Measurements from ENCODE around the gene SEMA3B.

The SEMA3B gene

DNA sequence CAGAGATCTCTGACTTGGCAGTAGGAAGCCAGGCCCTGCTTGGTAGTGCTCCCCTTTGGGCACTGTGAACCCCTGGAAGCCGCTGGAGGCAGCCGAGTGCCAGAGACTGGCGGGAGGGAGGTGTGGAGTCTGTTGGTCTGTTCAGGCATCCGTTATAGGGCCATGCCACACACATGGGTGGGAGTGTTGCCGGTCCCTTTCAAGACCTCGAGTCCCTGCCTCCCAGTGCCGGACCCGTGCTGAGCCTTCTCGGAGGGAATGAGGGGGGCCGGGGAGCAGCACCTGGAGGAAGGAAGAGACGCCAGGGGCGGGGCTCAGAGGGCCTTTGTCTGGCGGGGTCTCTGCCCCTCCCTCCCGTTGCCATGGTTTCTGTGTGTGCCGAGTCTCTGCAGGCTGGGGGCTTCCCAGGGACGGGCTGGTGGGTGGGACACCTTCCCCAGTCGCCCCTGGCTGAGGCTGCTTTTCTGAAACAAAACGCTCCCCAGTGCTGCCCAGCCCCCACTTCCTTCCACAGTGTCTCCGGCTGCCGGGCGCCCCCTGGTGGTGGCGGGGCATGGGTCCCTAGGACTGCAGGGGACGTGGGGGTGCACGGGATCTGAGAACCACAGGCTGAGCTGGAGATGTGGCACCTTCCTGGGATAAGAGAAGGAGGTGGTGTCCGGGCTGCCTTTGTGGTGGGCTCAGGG is 23.0 kb upstream of the SEMA3B start:
- TF ChIP-seq GATA3 (IDR thresholded peaks at IDR 0.05; ENCODE audit: low read depth, low read length) (no peak), GATA2 (IDR thresholded peaks at IDR 0.05; ENCODE audit: low read depth, low read length) (no peak)

DNA sequence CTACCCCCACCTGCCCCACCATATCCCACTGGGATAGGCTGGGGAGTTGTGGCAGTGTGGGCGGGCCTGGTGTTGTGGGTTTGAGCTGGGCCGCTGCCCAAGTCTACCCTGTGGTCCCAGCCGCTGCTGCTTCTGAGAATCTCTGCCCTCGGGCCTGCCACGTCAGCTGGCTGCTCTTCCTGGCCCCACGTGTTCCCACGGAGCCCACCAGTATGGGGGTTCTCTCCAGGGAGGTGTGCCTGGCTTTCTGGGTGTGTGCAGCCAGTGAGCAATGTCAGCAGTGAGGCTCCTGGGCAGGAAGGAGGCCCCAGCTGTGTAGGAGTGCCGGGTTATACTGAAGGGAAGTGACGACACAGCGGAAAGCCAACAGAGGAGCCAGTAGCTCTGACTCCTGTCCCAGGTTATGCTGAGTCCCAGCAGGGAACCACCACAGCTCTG is 22.4 kb upstream of the SEMA3B start:
- TF ChIP-seq GATA3 (IDR thresholded peaks at IDR 0.05; ENCODE audit: low read depth, low read length) (no peak), GATA2 (IDR thresholded peaks at IDR 0.05; ENCODE audit: low read depth, low read length) (no peak)

DNA sequence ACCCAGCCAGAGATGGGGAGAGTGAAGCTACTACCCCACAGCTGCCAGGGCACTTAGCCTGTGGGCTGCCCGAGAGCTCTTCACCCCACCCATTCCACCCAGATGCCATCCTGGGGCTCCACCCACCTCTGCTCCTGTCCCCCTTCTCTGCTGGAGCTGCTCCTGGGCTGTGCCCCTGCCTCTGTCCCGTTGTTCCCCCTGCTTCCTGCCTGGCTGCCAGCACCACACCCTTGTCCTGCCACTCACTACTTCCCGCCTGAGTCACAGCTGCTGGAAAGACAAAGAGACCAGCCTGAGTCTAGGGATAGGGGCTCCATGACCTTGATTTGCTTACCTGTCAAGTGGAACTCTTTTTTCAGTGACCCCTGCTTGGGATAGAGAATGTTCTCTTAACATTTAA is 20.6 kb upstream of the SEMA3B start:
- no peak for TF ChIP-seq GATA2 (IDR thresholded peaks at IDR 0.05; ENCODE audit: low read depth, low read length)
- TF ChIP-seq GATA3 (IDR thresholded peaks at IDR 0.05; ENCODE audit: low read depth, low read length), result no peak

DNA sequence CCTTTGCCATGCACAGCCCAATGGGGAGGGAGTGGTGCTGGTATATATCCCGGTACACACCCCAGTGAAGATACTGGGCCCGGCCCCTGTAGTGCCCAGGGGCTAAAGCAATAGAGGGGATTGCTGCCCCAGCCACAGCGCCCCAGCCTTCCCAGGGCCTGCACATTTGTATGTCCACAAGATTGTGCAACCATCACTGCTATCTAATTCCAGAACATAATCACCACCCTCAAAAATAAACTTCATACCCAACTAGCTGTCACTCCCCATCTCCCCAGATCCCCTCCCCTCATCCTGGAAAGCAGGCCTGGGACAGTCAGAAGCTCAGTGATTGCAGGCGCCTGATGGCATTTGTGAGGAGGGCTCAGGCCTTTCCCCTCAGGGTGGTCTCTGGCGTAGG is 19.5 kb upstream of the SEMA3B start:
- no peak for TF ChIP-seq GATA2 (IDR thresholded peaks at IDR 0.05; ENCODE audit: low read depth, low read length)
- no peak for TF ChIP-seq GATA3 (IDR thresholded peaks at IDR 0.05; ENCODE audit: low read depth, low read length)

DNA sequence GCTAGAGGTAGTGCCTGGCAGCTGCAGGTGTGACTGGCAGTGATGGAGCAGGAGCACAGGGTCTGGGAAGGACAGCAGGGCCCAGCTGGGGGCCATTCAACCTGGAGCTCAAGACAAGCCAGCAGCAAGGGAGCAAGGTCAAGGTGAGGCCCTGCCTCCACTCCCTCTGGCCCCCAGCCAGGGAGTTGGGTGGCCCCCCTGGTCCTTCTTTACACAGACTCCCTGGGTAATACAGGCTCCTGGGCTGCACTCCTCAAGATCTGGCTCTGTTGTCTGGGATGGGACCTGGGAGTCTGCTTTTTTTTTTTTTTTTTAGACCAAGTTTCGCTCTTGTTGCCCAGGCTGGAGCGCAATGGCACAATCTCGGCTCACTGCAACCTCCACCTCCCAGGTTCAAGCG is 18.4 kb upstream of the SEMA3B start:
- TF ChIP-seq GATA3 (IDR thresholded peaks at IDR 0.05; ENCODE audit: low read depth, low read length) (no peak), GATA2 (IDR thresholded peaks at IDR 0.05; ENCODE audit: low read depth, low read length) (no peak)

DNA sequence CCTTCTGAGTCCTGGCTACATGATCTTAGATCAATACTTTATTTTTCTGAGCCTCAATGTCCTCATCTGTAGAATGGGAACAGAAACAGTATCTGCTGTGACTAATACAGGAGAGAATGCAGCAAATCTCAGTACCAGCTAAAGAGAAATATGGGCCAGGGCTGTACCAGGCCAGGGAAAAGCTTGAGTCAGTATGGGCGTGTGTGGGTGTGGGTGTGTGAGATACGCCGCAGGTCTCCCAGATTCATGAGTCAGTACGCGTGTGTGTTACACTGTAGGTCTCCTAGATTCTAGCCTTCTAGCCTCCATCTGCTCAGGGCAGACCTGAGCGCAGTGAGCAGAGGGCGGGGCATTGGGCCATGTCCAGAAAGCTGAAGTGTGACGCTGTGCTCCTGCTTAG is 17.7 kb upstream of the SEMA3B start:
- TF ChIP-seq GATA2 (IDR thresholded peaks at IDR 0.05; ENCODE audit: low read depth, low read length), result no peak
- TF ChIP-seq GATA3 (IDR thresholded peaks at IDR 0.05; ENCODE audit: low read depth, low read length), result no peak

DNA sequence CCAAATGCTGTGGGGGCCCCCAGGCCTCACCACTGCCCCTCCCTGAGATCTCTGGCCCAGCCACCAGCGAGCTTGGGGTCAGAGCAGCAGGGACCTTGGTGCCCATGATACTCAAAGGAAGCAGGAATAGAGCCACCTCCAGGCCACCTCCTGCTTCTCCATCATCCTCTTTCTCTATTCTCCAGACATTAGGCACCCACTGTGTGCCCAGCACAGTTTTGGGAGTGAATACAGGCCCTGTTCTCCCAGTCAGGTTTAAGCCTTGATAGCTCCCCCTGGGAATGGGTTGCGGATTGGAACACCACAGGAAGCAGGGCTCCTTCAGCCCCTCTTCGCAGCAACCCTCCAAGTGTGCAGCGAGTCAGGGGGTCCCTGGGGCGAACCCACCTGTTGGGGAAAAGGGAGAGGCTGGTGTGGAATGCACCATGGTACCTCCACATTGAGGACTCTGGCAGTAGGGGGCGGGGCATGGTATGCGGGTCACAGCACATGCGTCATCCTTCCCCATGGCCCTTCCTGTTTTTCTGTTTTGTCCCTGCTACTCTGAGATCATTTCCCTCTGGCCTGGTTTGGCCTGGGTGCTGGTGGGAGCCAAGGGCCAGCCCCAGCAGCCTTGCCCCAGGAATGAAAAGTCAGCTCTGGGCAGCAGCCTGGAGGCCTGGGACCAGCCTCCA is 14.2 kb upstream of the SEMA3B start:
- TF ChIP-seq GATA3 (IDR thresholded peaks at IDR 0.05; ENCODE audit: low read depth, low read length) (no peak), GATA2 (IDR thresholded peaks at IDR 0.05; ENCODE audit: low read depth, low read length) (no peak)

DNA sequence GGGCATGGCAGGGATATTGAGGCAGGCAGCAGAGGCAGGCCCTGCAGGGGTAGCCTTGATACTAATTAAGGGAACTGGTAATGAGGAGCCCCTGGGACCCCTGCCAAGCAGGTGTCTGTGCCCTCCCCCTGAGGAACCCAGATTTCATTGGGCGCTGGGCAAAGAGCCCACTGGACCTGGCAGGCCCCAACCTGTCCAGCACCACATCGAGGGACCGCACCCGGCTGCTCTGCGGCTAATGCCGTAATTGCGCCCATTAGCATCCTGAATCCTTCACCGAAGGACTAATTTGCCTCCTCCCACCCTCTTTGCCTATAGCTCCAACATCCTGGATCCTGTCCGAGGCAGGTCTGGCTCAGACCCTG is 13.7 kb upstream of the SEMA3B start:
- TF ChIP-seq GATA3 (IDR thresholded peaks at IDR 0.05; ENCODE audit: low read depth, low read length) (no peak), GATA2 (IDR thresholded peaks at IDR 0.05; ENCODE audit: low read depth, low read length) (no peak)

DNA sequence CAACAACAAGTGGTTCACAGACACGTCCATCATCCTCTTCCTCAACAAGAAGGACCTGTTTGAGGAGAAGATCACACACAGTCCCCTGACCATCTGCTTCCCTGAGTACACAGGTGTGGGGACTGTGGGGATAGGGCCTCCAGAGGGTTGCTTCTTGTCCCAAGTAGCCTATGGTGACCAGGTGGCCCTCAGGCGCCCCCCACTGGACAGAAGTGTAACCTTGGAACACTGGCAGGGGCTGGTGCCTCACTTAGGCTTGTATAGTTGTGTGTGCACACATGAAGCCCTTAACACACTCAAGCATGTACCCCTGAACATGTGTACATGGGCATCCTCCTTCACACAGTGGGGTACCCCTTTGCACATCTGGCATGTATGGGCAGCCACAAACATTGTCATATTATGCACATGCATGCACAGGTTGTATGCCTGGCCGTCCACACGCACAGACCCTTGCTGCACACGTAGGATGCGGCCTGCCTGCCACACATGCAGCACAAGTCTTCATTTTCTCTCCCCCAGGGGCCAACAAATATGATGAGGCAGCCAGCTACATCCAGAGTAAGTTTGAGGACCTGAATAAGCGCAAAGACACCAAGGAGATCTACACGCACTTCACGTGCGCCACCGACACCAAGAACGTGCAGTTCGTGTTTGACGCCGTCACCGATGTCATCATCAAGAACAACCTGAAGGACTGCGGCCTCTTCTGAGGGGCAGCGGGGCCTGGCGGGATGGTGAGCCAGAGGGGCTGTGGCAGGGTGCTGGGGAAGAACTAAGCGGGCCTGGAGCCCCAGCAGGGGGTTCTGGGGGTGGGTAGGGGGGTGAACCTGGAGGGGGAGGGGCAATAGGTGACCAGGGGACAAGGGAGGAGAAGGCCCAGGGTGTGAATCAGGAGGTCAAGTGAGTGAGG is 11.7 kb upstream of the SEMA3B start:
- no peak for TF ChIP-seq GATA3 (IDR thresholded peaks at IDR 0.05; ENCODE audit: low read depth, low read length)
- TF ChIP-seq GATA2 (IDR thresholded peaks at IDR 0.05; ENCODE audit: low read depth, low read length), result no peak

DNA sequence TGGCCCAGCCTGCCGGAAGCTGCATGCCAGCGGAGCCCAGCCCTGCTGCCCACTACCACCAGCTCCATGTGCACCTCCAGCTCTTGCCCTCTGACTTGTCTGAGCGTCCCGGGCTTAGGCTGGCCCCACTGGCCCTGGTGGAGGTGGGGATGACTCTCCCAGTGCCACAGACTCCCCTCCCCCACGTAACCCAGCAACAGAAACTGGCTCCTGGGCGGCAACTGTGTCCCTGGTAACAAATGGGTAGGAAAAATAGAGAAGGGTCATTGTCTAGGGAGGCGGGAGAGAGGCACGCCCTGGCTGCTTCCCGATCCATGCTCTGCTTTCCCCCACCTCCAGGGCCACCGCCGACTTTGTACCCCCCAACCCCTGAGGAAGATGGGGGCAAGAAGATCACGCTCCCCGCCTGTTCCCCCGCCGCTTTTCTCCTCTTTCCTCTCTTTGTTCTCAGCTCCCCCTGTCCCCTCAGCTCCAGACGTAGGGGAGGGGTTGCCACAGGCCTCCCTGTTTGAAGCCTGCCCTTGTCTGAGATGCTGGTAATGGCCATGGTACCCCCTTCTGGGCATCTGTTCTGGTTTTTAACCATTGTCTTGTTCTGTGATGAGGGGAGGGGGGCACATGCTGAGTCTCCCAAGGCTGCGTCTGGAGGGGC is 10.8 kb upstream of the SEMA3B start:
- TF ChIP-seq GATA3 (IDR thresholded peaks at IDR 0.05; ENCODE audit: low read depth, low read length) (no peak), GATA2 (IDR thresholded peaks at IDR 0.05; ENCODE audit: low read depth, low read length) (no peak)

DNA sequence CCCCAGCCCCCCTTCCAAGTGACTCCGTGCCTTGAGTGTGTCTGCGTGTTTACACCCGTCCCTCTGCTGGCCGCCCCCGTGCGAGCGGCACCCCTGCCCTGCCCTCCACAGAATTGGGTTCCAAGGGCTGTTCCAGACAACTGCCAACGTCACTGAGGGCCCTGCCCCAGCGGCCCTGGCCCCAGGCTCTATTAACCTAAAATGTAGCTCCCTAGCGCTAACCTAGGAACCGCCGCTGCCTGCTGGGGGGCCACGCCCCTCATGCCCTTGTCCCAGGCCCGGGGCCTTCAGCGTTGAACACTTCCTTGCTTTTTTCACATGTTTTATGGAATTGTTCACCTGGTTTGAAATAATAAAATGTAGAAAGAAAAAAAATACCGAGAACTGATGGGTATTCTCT is 10.0 kb upstream of the SEMA3B start:
- TF ChIP-seq GATA2 (IDR thresholded peaks at IDR 0.05; ENCODE audit: low read depth, low read length), result no peak
- TF ChIP-seq GATA3 (IDR thresholded peaks at IDR 0.05; ENCODE audit: low read depth, low read length), result no peak

DNA sequence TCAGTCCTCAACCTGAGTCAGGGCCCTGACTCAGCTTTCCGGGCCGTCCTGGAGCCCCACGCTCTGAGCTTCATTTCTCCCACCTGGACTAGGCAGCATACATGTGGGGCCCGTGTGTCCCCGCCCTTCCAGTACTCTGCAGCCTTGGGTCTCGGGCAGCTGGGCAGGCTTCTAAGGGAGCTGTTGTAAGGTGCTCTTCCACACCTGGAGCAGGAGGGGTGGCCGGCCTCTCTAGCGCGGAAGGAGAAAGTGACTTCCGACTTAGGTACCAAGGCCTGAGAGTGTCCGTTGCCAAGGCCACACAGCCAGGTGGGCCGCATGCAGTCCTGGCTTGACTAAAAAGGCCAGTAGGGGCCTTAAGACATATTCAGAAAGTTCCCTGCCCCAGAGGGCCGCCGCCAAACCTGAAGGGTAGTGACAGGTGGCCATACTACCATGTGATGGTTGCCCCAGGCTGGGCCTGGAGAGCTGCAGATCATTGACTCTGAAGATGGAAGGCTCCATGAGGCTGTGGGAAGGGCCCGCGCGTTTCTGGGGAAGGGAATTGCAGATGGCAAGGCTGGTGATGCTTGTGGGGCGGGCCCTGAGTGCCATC is 9.4 kb upstream of the SEMA3B start:
- TF ChIP-seq GATA3 (IDR thresholded peaks at IDR 0.05; ENCODE audit: low read depth, low read length) (no peak), GATA2 (IDR thresholded peaks at IDR 0.05; ENCODE audit: low read depth, low read length) (no peak)

DNA sequence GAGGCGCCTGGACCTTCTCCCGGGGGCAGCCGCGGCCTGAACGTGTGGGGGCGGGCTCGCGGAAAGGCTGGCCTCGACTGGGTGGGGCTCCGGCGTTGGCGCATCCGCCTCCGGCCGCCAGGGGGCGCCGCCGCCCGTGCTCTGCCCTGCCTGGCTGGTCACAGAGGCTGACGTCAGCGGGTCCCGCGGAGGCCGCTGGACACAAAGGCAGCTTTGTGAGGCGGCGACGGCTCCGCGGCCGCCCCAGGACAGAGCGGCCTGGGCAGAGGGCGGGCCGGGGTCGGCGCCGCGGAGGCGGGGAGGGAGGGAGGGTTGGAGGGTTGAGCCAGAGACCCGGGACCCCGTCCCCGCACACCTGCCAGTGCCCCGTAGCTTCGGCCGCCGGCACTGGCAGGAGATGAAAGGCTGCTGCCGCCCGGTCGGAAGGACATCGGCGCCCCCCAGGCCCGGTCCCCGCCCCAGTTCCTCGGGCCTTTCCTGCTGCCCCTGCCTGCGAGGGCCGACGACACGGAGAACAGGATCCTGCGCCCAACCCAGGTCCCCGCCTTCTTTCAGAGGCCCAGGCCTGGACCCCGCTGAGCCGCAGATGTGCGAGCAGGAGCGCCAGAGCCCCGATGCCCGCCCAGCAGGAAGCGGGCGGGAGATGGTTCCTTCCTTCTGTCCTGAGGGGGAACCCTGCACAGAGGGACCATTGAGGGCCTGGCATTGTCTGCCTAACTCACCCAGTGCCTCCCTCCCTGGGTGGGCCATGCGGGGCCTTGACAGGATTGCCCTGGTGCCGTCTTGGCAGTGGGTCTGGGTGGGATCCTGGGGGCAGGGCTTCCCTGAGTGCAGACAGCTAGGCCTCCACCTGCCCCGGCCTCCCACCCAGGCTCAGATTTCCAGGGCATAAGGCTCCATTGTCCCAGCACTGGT is 8.7 kb upstream of the SEMA3B start:
- TF ChIP-seq GATA2 (IDR thresholded peaks at IDR 0.05; ENCODE audit: low read depth, low read length) (no peak), GATA3 (IDR thresholded peaks at IDR 0.05; ENCODE audit: low read depth, low read length) (no peak)

Data from SH-SY5Y (cell line).